H1 (cell line): ENCODE data around the gene P4HB. TPM values are rescaled to one million over a fixed set of nuclear protein-coding genes. Genes with fewer than 3 reads are reported as not detected.

Experiments used
- ATF2 ChIP-seq: IDR thresholded peaks from 2 replicates; pipeline ENCODE4 v1.6.1; 2012; ENCODE audit warnings: low read length, inconsistent platforms
- EGR1 ChIP-seq: IDR thresholded peaks from 2 replicates; pipeline ENCODE4 v1.6.1; 2011; ENCODE audit warnings: low read depth, low read length, borderline replicate concordance
- HDAC6 ChIP-seq: IDR thresholded peaks from one replicate; pipeline ENCODE4 v1.7.1; 2012; ENCODE audit warnings: low read depth, mild to moderate bottlenecking, inconsistent platforms, low read length, moderate library complexity
- KDM4A ChIP-seq: IDR thresholded peaks from one replicate; pipeline ENCODE4 v1.7.1; 2012; ENCODE audit warnings: low read depth, mild to moderate bottlenecking, moderate library complexity, low read length, inconsistent platforms; ENCODE audit not compliant: severe bottlenecking
- SIRT6 ChIP-seq: IDR thresholded peaks from one replicate; pipeline ENCODE4 v1.7.1; 2012; ENCODE audit warnings: low read length, inconsistent platforms
- SP1 ChIP-seq: IDR thresholded peaks from 2 replicates; pipeline ENCODE4 v1.6.1; 2011; ENCODE audit warnings: low read depth, low read length
- polyA plus RNA-seq, 7 experiments: library from polyadenylated mRNA; depleted of rRNA in 3 of 7; stranded (reverse) in 5 of 7; unstranded in 2 of 7; fragments of >200 nt in 5 of 7; fragments of 200-250 nt in 2 of 7; gene quantifications; 1 replicate in 5 of 7; 2 replicates in 1 of 7; 4 replicates in 1 of 7; pipeline versions ENCODE4 v1.2.1 to v1.2.3, GENCODE V29; 2011 to 2013; ENCODE audit warnings: missing spikeins in 2 of 7, mixed read lengths in 2 of 7
- total RNA-seq: library from RNA; stranded (reverse); fragmentation: NEBNext Ultra II Directional; extraction: Animal tissue kit (Norgen Biotek cat#: 25700); gene quantifications from 2 replicates; pipeline ENCODE4 v1.2.1, GENCODE V29; 2021
- TF ChIP-seq, protein P1 (sequence below): fragments of 300-600 bp; sonication (generic); IDR thresholded peaks from 2 replicates; pipeline ENCODE4 v1.7.1; 2012; ENCODE audit warnings: low read length, moderate library complexity, mild to moderate bottlenecking, inconsistent platforms; ENCODE audit not compliant: insufficient replicate concordance

The P4HB gene
- total and polyA plus RNA-seq, 2 of the 8 experiments (the other 6 are each of a cell fraction or from before 2014, with no cell fraction given), result 41.4 to 379 TPM

DNA sequence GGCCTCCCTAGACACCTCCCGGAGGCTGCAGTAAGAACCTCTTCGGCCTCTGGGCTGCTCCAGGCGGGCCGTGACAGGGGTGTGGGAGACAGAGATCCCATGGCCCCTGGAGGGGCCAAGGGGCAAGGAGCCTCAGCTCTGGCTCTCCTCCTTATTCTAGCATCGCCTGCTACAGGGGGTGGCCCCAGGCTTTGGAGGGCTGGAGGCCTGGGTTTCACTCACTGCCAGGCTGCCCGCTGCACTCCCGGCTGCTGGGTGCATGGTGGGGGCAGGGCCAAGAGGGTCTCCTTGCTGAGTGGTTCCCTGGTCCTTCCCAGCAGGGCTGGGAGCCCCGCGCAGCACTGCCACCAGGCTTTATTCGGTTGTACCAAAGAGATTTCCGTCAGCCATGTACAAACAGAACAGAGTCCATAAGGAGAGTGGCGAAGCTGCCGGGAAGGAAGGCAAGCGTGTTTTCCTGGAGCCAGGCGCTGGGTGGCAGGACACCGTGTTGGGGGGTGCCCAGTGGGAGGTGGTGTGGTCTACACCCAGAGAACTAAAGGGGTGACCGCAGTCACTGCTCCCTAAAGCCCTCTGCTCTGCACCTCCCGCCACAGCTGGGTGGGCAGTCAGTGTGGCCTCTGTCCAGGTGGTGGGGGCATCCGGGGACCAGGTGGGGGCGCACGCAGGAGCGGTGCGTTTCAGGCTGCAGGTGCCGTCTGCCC, 43.7 kb upstream of the P4HB start (continued):
- TF ChIP-seq, protein P1, sequence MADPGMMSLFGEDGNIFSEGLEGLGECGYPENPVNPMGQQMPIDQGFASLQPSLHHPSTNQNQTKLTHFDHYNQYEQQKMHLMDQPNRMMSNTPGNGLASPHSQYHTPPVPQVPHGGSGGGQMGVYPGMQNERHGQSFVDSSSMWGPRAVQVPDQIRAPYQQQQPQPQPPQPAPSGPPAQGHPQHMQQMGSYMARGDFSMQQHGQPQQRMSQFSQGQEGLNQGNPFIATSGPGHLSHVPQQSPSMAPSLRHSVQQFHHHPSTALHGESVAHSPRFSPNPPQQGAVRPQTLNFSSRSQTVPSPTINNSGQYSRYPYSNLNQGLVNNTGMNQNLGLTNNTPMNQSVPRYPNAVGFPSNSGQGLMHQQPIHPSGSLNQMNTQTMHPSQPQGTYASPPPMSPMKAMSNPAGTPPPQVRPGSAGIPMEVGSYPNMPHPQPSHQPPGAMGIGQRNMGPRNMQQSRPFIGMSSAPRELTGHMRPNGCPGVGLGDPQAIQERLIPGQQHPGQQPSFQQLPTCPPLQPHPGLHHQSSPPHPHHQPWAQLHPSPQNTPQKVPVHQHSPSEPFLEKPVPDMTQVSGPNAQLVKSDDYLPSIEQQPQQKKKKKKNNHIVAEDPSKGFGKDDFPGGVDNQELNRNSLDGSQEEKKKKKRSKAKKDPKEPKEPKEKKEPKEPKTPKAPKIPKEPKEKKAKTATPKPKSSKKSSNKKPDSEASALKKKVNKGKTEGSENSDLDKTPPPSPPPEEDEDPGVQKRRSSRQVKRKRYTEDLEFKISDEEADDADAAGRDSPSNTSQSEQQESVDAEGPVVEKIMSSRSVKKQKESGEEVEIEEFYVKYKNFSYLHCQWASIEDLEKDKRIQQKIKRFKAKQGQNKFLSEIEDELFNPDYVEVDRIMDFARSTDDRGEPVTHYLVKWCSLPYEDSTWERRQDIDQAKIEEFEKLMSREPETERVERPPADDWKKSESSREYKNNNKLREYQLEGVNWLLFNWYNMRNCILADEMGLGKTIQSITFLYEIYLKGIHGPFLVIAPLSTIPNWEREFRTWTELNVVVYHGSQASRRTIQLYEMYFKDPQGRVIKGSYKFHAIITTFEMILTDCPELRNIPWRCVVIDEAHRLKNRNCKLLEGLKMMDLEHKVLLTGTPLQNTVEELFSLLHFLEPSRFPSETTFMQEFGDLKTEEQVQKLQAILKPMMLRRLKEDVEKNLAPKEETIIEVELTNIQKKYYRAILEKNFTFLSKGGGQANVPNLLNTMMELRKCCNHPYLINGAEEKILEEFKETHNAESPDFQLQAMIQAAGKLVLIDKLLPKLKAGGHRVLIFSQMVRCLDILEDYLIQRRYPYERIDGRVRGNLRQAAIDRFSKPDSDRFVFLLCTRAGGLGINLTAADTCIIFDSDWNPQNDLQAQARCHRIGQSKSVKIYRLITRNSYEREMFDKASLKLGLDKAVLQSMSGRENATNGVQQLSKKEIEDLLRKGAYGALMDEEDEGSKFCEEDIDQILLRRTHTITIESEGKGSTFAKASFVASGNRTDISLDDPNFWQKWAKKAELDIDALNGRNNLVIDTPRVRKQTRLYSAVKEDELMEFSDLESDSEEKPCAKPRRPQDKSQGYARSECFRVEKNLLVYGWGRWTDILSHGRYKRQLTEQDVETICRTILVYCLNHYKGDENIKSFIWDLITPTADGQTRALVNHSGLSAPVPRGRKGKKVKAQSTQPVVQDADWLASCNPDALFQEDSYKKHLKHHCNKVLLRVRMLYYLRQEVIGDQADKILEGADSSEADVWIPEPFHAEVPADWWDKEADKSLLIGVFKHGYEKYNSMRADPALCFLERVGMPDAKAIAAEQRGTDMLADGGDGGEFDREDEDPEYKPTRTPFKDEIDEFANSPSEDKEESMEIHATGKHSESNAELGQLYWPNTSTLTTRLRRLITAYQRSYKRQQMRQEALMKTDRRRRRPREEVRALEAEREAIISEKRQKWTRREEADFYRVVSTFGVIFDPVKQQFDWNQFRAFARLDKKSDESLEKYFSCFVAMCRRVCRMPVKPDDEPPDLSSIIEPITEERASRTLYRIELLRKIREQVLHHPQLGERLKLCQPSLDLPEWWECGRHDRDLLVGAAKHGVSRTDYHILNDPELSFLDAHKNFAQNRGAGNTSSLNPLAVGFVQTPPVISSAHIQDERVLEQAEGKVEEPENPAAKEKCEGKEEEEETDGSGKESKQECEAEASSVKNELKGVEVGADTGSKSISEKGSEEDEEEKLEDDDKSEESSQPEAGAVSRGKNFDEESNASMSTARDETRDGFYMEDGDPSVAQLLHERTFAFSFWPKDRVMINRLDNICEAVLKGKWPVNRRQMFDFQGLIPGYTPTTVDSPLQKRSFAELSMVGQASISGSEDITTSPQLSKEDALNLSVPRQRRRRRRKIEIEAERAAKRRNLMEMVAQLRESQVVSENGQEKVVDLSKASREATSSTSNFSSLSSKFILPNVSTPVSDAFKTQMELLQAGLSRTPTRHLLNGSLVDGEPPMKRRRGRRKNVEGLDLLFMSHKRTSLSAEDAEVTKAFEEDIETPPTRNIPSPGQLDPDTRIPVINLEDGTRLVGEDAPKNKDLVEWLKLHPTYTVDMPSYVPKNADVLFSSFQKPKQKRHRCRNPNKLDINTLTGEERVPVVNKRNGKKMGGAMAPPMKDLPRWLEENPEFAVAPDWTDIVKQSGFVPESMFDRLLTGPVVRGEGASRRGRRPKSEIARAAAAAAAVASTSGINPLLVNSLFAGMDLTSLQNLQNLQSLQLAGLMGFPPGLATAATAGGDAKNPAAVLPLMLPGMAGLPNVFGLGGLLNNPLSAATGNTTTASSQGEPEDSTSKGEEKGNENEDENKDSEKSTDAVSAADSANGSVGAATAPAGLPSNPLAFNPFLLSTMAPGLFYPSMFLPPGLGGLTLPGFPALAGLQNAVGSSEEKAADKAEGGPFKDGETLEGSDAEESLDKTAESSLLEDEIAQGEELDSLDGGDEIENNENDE, result no peak
- TF ChIP-seq HDAC6, result no peak
- TF ChIP-seq SIRT6, result no peak
- no peak for TF ChIP-seq SP1
- no peak for TF ChIP-seq ATF2
- TF ChIP-seq KDM4A, result no peak
- TF ChIP-seq EGR1, result no peak
